NK-92 treated with Interleukin-12 subunit alpha and Interleukin-12 subunit beta, amount 100 ng/mL, for 24 hours (cell line): ENCODE data around the gene LRP11.
A peak's percentile ranks its signal among the peaks of the same experiment; 100 is the strongest.
"Not testable (repeated sequence)": the region's sequence is repeated elsewhere in the genome, so short reads cannot be mapped to it uniquely, and the experiment has no call there.

Experiments used
- DNase-seq: peaks from one replicate; lab custom pipeline; 2025; lab: John Stamatoyannopoulos, UW

LRP11 gene

DNA sequence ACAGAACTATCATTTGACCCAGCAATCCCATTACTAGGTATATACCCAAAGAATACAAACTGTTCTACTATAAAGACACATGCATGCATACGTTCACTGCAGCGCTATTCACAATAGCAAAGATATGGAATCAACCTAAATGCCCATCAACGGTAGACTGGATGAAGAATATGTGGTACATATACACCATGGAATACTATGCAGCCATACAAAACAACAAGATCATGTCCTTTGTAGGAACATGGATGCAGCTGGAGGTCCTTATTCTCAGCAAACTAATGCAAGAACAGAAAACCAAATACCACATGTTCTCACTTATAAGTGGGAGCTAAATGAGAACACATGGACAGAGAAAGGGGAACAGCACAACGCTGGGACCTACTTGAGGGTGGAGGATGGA is 15.8 kb downstream of the LRP11 start:
- DNase-seq = not testable (repeated sequence)

DNA sequence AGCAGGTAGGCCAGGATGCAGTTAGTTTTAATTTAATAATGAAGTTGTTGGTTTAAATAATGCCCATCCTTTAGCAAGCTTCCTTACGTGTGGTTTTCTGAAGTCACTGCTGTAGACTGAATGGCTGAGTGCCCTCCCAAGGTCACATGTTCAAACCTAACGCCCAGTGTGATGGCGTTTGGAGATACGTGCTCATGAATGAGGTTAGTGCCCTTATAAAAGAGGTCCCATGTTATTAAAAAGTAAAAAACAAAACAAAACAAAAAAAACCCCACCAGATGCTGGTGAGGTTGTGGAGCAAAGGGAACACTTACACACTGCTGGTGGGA is 16.3 kb downstream of the LRP11 start:
- no peak for DNase-seq

DNA sequence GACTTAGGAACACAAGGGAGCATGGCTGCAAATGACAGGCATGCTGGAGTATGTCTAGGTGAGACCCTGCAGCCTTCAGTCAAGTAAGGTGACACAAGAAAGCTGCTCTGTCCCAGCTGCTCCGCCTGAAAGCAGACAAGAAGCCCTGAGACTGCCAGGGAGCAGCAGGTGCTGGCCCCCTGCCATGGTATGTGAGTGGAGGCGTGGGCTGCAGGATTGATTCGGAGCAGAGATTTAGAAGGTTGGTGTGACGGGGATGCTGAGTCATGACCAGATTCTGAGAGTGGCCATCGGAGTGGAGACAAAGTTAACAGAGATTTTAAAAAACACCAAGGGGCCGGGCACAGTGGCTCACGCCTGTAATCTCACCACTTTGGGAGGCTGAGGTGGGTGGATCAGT is 17.8 kb downstream of the LRP11 start:
- DNase-seq = no peak

DNA sequence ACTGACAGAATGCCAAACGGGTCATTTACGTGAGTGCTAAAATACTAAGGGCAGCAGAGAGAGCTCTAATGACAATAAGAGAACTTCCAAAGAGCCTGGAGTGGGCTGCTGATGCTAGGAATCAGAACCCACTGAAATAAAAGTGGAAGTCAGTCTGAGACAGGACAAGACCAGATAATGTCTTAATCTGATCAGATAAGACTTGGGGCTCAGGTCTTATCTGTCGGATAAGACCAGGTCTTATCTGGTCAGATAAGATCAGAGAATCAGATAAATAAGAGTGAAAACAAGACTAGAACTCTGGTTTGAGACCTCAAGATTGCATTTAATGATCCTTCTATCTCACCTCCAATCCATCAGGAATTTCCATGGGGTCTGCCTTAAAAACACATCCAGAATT is 18.6 kb downstream of the LRP11 start:
- DNase-seq = no peak

DNA sequence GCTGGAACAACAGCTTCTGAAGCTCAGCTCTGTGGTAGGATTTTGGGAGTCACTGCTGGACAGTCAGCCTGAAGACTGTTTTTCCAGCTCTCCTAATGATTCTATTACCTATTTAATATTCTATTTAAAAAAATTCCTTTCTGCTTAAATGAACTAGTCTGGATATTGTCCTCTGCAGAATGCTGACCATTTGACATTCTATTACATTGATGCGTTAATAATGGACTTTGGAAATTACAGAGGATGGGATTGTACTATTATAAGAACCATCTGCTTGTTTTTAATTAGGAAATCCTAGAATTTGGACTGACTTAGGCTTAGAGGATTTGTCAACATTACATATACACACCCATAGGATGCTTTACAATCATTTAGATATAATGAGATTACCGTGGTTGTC is 19.7 kb downstream of the LRP11 start:
- DNase-seq = no peak

DNA sequence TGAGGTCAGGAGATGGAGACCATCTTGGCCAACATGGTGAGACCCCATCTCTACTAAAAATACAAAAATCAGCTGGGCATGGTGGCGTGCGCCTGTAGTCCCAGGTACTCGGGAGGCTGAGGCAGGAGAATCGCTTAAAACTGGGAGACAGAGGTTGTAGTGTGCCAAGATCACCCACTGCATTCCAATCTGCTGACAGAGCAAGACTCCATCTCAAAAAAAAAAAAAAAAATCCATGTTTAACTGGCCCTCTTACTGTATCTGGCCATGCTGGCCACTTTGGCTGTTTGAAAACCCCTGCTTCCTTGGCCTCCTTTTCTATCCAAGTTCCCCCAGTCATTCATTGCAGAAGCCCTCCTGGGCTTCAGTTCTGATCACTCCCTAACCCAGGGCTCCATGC is 20.1 kb downstream of the LRP11 start:
- not testable (repeated sequence) for DNase-seq

DNA sequence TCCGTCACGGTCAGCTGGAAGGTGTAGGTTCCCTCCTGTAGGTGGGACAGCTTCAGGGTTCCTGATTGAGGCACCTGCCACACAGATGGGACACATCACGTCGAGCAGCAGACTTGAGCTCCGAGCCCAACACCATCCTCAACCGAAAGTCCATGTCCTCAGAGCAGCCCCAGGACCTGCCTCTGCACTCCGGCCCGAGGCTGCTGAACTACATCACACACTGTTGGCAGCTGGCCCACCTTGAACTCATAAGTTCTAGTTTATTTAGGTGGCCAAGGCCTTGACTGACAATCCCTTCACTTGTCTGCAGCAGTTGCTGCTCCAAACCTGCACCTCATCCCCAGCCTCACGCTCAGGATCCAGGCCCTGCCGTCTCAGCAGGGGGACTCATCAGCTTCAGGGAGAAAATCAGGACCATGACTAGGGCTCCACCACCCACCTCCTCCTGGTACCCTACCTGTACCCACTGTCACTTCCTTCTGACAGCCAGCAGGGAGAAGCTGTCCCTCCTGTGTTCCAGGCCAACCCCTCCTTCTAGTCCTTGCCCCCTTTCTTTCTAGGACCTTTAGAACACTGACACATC is 21.0 kb downstream of the LRP11 start:
- DNase-seq = no peak

DNA sequence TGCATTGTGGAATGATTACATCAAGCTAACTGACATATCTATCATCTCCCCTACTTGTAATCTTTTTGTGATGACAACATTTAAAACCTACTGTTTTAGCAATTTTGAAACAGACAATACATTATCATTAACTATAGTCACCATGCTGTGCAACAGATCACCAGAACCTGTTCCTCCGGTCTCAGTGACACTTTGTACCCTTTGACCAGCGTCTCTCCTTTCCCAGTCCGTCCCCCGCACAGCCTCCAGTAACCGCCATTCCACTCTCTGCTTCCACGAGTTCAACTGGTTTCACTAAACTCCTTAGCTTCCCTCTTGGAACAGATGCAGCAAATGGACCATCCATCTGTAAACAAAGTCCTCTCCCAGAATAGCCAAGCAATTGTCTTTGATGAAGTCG is 21.8 kb downstream of the LRP11 start:
- no peak for DNase-seq

DNA sequence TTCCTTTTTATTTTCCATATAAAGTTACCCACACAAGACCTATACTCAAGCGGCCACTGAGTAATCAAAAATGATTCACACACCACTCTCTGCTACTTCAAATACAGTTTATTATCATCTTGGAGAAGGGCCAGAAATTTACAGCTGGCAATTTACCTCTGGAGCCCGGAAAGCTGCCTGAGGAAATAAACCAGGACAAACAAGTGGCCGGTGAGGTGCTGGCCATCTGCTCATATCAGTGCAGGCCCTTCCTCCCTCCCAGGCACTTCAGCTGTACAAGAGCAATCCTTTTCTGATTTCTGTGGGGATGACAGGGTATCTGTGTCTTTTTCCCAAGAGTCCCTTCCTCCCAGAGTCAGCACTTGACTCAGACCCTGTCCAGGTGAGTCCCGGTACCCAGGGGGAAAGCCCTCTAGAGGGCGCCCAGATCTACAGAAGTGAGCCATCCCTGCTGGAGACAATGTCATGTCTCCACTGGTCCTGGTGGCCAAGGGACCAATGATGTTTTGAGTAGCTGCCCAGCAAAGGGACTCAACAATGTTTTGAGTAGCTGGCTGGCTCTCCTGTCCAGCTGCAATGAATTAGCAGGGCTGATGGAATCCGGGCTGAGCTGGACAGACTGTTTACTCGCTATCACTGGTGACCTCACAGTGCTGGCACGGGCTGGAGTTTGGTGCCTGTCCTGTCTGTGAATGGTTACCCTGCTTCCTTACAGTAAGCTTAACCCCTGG is 23.6 kb downstream of the LRP11 start:
- DNase-seq = peak; percentile 19

DNA sequence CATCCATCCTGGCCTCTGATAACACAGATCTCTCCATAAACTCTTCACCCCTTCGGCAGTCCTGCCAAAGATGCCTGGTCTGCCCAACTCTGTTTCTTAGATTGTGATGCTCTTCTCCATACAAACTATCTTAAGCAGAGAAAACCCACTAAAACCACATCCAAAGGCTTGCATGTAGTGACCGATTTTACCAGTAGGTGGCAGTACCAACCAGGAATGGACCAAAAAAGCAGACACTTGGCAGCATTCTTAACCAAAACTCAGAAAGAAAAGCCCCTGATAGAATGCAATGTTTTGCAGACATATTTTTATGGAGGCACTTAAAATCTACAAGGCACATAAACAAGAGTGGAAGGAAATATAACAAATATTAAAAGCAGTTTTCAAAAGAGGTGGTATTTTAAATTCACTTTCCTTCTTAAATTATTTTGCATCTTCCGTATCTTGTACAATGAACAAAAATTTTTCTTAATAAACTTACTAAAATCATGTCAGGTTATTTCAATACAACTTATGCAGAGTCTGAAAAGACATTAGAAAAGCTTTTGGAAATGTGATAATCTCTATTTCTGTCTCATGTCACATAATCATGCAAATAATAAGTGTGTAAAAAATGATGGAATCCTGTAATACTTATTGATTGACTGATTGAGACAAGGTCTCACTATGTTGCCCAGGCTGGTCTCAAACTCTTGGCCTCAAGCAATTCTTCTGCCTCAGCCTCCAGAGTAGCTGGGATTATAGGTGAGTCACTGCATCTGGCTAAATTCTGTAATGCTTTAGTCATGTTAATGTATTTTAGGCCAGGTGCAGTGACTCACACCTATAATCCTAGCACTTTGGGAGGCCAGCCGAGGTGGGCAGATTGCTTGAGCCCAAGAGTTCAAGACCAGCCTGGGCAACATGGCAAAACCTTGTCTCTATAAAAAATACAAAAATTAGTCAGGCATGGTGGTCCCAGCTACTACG is 29.4 kb downstream of the LRP11 start:
- peak; percentile 11 for DNase-seq

DNA sequence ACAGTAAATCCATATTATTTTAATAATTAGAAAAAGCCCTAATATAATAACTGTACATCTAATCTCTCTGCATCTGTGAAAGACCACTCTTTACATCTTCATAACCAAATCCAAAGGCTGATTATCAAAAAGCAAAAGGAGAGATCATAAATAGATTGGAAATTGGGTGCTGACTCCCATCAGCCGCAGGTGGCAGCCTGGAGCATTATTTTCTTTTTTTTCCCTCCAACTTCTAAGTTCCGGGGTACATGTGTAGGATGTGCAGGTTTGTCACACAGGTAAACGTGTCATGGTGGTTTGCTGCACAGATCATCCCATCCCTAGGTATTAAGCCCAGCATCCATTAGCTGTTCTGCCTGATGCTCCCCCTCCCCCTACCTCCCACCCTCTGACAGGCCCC is 30.5 kb downstream of the LRP11 start:
- DNase-seq = no peak

DNA sequence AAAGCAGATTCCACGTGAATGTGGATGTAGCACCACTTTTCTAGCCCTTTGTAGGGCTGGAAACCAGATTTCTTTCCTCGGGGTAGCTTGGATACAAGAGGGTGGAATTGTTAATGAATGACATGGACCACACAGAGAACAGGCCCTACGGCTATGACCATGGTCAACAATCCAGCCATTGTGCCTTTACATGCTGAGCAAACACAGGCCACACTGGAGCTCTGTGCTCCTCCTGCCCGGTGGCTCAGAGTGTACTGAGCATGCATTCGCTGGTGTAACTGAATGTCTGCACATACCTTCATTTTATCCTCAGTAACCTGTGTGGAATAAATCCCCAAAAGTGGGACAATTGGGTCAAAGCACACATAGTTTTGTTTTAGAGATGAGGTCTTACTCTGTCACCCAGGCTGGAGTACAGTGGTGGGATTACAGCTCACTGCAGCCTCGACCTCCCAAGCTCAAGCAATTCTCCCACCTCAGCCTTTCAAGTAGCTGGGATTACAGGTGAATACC is 32.8 kb downstream of the LRP11 start:
- no peak for DNase-seq

DNA sequence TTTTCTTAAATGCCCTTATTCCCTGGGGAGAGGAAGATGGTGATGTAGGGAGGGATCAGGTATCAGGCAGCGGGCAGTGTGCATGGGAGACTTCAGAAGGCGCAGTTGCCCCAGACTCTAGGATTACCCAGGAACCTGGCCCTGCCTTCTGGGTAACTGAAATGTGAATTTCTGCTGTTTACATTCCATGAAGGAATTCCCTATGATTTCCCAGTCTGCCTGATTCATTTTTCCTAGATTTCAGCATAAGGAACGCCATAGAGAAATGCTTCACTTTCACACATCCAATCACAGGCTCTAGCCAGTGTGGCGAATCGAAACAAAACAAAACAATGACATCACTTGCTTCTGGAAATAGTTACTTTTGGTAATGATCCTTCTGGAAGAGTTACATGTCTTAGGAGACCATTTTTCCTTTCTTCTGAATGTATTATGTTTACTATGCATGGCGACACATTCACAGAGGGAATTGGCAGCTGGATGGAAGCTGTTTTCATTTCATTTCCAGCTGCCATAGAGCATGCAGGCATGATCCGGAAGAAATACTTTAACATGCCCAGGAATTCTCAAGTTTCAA is 33.3 kb downstream of the LRP11 start:
- DNase-seq = no peak

DNA sequence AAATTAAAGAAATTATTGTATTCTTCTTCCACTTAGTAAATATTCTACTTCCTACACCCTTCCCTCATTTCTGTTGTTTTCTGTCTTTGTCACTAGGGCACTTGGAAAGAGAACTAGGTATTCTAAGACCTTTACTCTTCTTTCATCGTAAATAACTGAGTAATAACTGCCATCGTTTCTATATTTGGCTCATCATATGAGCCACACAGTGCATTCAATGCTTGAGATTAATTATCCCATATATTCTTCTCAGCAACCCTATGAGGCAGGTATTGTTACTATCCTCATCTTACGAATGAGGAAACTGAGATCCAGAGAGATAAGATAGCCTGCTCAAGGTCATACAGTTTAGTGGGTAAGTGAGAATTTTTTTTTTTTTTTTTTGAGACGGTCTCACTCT is 38.9 kb downstream of the LRP11 start:
- no peak for DNase-seq

DNA sequence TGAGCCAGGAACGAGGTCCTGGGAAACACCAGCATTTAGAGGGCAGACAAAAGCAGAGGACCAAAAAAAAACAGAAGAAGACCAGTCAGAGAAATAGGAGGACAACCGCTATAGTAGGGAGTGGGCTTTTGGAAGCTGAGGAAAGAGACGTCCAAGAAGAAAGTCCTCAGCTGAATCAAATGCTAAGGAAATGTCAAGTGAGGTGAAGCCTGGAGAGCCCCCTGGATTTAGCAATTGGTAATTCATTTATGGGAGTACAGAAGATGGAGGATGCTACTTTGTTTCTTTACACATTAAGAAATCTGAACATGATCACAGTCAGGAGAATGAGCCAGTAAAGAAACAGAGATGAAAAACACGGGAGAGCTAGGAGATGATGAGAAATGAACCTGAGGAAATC is 41.1 kb downstream of the LRP11 start:
- no peak for DNase-seq

DNA sequence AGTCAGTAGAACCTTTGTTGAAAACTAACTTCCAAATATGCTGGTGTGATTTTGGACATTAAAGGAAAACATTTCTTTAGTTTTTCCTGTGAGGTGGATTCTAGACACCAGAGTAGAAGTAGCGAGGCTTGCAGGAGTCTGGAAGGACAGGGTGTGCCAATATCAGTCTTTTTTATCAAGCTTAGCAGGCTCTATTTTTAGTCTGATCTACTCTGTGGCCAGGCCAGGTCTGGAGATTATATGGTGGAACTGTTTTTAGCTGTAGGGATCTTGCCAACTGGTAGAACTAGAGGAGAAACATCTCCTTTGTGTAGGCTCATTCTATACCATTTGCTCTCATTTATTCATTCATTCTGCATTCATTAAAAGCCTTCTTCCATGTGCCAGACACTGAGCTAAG is 42.7 kb downstream of the LRP11 start:
- no peak for DNase-seq

DNA sequence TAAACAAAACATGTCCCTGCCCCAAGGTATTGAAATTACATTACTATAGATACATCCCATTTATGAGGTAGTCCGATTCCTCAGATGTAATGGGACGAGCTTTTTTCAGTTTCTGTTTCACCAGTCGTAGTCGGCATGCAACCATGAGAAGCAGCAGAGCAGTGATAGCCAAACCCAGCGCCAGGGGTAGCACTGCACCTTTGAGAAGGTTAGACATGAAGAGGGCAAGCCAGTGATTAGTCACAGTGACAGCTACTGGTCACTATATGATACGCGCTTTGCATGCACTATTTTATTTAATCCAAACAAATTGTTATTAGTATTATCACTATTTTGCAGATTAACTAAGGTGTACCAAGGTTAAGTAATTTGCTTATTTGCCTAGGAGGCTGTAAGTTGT is 43.7 kb downstream of the LRP11 start:
- no peak for DNase-seq

DNA sequence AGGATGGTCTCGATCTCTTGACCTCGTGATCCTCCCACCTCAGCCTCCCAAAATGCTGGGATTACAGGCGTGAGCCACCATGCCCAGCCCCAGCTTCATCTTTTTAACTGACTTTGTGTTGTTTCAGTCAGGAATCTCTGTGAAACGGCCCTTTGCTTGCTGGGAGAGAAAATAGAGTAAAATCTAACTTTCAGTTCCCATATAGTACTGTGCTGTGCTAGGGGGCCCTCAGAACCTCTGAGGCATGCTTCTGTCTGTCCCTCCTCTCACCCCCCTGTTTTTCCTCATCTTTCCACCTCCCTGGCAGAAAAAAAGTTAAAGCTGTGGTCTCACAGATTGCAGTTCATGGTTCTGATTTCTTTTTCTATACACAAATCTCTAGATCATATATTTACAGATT is 48.4 kb downstream of the LRP11 start:
- DNase-seq = no peak

DNA sequence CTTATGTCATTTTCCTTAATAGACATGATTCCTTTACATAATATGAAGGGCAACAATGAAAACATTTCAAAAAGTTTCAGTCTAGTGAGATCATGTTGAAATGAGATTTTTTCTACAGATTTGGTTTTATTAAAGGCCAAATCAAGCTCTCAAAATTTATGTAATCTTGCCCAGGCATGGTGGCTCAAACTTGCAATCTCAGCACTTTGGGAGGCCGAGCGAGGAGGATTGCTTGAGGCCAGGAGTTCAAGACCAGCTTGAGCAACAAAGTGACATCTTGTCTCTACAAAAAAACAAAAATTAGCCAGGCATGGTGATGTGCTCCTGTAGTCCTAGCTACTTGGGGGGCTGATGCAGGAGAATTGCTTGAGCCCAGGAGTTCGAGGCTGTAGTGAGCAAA is 50.8 kb downstream of the LRP11 start:
- no peak for DNase-seq

DNA sequence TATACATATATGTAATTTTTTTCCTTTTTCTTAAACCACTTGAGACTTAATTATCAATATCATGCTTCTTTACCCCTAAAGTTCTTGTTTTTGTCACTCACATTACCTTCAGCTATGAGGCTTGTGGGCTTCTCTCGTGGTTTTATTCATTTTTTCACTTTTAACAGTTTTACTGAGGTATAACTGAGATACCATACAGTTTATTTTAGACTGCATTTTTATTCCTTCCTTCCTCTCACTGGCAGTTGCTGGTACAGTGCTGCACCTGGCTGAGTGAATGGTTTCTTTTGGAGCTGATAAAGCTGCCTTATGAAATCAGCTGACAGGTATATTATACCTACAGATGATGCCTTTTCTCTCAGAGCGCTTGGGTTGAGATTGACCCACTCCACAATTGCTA is 54.4 kb downstream of the LRP11 start:
- no peak for DNase-seq

DNA sequence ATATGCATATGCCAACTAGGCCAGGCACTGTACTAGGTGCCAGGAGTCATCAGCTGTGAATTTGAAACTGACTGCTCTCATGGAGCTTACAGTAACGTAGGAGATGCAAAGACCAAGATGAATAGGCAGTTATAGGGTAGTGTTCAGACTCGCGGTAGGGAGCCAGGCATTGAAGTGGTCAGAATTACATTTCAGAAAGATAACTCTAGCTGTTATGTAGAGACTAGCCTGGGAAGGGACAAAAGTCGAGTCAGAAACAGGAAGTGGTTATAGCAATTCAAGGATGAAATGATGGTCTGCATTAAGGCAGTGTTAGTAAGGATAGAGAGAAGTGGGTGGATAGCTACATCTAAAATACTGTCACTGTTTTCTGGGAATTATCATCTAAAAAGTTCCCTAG is 58.0 kb downstream of the LRP11 start:
- no peak for DNase-seq

DNA sequence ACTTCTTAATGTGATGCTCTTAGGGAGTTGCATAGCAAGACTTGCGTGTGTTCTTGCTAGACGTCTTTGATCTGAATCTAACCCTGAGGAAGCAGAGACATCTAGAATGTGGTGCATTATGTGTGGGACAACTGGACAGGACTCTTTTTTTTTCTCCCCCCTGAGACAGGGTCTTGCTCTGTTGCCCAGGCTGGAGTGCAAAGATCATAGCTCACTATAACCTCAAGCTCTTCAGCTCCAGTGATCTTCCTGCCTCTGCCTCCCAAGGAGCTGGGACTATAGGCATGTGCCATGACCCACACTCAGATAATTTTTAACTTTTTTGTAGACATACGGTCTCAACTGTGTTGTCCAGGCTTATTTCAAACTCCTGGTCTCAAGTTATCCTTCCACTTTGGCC is 80.6 kb downstream of the LRP11 start:
- DNase-seq = no peak

DNA sequence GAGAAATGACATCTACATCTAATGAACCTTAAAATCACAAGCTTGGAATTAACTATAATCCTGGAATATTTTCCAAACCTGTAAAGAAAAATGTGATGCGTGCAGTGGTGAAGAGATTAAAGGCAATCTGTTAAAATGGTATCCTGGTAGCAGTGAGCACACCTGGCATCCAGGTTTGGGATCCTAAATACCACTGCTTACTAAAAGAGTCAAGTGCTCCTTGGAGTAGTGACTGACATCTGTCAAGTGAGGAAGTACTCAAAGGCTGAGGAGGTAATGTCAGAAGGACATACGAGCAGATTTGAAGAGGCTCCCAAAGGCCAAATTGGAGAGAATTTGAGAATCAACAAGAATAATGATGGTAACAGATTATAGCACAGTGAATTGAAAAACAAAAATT is 81.8 kb downstream of the LRP11 start:
- no peak for DNase-seq
